Measurements from ENCODE around the gene DHRS11.

GRCh38 chr17:36550491-36551417, 40.9 kb upstream of the DHRS11 start:
- TF ChIP-seq TSHZ2 (CRISPR knock-in tag; IDR thresholded peaks at IDR 0.05) (no peak), ESRRG (CRISPR knock-in tag; IDR thresholded peaks at IDR 0.05) (no peak), PATZ1 (CRISPR knock-in tag; IDR thresholded peaks at IDR 0.05; ENCODE audit: borderline replicate concordance) (no peak), TCF4 (CRISPR knock-in tag; IDR thresholded peaks at IDR 0.05; ENCODE audit: borderline replicate concordance) (no peak), ZFP30 (CRISPR knock-in tag; IDR thresholded peaks at IDR 0.05) (no peak), ARNTL (CRISPR knock-in tag; IDR thresholded peaks at IDR 0.05; ENCODE audit: borderline replicate concordance, low read depth) (no peak), GLIS3 (CRISPR knock-in tag; IDR thresholded peaks at IDR 0.05) (no peak), ZNF8 (CRISPR knock-in tag; IDR thresholded peaks at IDR 0.05) (no peak), TOX (CRISPR knock-in tag; IDR thresholded peaks at IDR 0.05; ENCODE audit: borderline replicate concordance) (no peak), ZNF70 (CRISPR knock-in tag; IDR thresholded peaks at IDR 0.05) (no peak), CSDC2 (CRISPR knock-in tag; IDR thresholded peaks at IDR 0.05) (no peak), RARB (CRISPR knock-in tag; IDR thresholded peaks at IDR 0.05) (no peak), ZC3H10 (CRISPR knock-in tag; IDR thresholded peaks at IDR 0.05) (no peak)
